Transverse colon (tissue), 4 donors: ENCODE measurements around the gene KCNMB1. TPM values are rescaled to one million over a fixed set of nuclear protein-coding genes. Genes with fewer than 3 reads are reported as not detected.

ENCODE experiments used
- DNase-seq: peaks from one replicate; pipeline ENCODE4 v3.0.0-alpha.2; 2019
- H3K27ac ChIP-seq, 4 donors: fragments of 200-600 bp; sonication (generic); 2 replicates each; pipeline ENCODE4 v1.5.1; 2016 to 2018; ENCODE audit warnings: inconsistent platforms in 4 of 4
- H3K27me3 ChIP-seq: fragments of 200-600 bp; sonication (generic); 2 replicates; pipeline ENCODE4 v1.5.1; 2017; ENCODE audit warnings: inconsistent platforms
- H3K36me3 ChIP-seq, 4 donors: fragments of 200-600 bp; sonication (generic); 2 replicates each; pipeline ENCODE4 v1.5.1; 2017 to 2019; ENCODE audit warnings: inconsistent platforms in 4 of 4
- H3K4me1 ChIP-seq, 4 donors: fragments of 200-600 bp; sonication (generic); 2 replicates each; pipeline ENCODE4 v1.5.1; 2017 to 2020; ENCODE audit warnings: inconsistent platforms in 4 of 4
- H3K4me3 ChIP-seq, 4 donors: fragments of 200-600 bp; sonication (generic); 1 replicate in 1 of 4; 2 replicates in 3 of 4; pipeline versions ENCODE4 v1.5.1 to v1.6.1; 2017 to 2019; ENCODE audit warnings: inconsistent platforms in 4 of 4
- H3K9me3 ChIP-seq, 2 donors: fragments of 200-600 bp; sonication (generic); 2 replicates each; pipeline ENCODE4 v1.5.1; 2017 to 2019; ENCODE audit warnings: inconsistent platforms in 2 of 2
- CTCF ChIP-seq, 5 experiments: fragments of 200-600 bp in 3 of 5; fragments of 450-650 bp in 2 of 5; sonication (generic) in 3 of 5; IDR thresholded peaks; 1 replicate in 2 of 5; 2 replicates in 3 of 5; pipeline ENCODE4 v1.5.1; 2016 to 2017; ENCODE audit warnings: antibody characterized with exemption in 5 of 5, inconsistent platforms in 3 of 5, mild to moderate bottlenecking in 2 of 5, moderate library complexity in 1 of 5
- EP300 ChIP-seq: sonication (generic); formaldehyde crosslinking; IDR thresholded peaks from one replicate; pipeline ENCODE4 v1.6.1; 2017; ENCODE audit warnings: antibody characterized with exemption, low read depth
- POLR2A ChIP-seq: fragments of 450-650 bp; IDR thresholded peaks from one replicate; pipeline ENCODE4 v1.6.1; 2016; ENCODE audit warnings: antibody characterized with exemption, mild to moderate bottlenecking, moderate library complexity
- POLR2AphosphoS5 ChIP-seq, 3 donors: sonication (generic); formaldehyde crosslinking; IDR thresholded peaks; one replicate each; pipeline ENCODE4 v1.6.1; 2016; ENCODE audit warnings: antibody characterized with exemption in 3 of 3
- WGBS, 2 donors: methylation state at CpG; one replicate each; pipeline ENCODE4 v1.1.5; 2018; ENCODE audit warnings: low coverage in 1 of 2; 5-methylcytosine and 5-hydroxymethylcytosine counted together
- in situ Hi-C, 4 donors: fragments of 200-750 bp; cut with MboI; loops; one replicate each; pipeline versions ENCODE4 v1.15.0 to v1.15.1; 2017; ENCODE audit warnings: low sequenced_read_pairs in 3 of 4, low pct_ligation_motif_present in 1 of 4, low pct_unique_long_range_greater_than_20kb in 1 of 4
- intact Hi-C: fragments of 100-400 bp; cut with DNase I; formaldehyde crosslinking; loops from one replicate; pipeline ENCODE4 v1.15.1; 2023; ENCODE audit warnings: low total_unique reads
- total RNA-seq, 4 donors: library from RNA; depleted of rRNA; stranded (reverse); fragments of >200 nt; gene quantifications; one replicate each; pipeline ENCODE4 v1.1.0, GENCODE V29; 2016

Gene KCNMB1
- total RNA-seq, result 10 to 100 TPM in 1 of 4 donors, 1 to 10 TPM in 3; 6.0 to 17.2 (median 8.0) TPM

- H3K4me3 ChIP-seq, result peak within 1 kb of the TSS; percentile 7 to 40 (median 30)
- 39% methylated on average over 14 of the region's 15 CpGs; no CpG with 5 or more reads in 1 of the 2 donors for WGBS, 2 donors
- DNase-seq, result no peak
Measured at GRCh38 chr5:170388818-170389549, at the start of gene KCNMB1. Gene KCNMB1 (minus strand): TSS chr5:170389367. CDS start chr5:170385447, 3,920 bp downstream.

GRCh38 chr5:170438581-170438980 lies 49.4 kb upstream of the KCNMB1 start:
- Histone ChIP-seq H3K4me3 (no peak overlapping the region), H3K4me1 (no peaks in the 10 kb centered on the region), H3K36me3 (no peaks in the 10 kb centered on the region), H3K27ac (no peak overlapping the region), H3K27me3 (no peaks in the 10 kb centered on the region), H3K9me3 (no peaks in the 10 kb centered on the region)
- intact Hi-C loops (no loop called here), in situ Hi-C loops (loop anchor here in 3 of 4 donors (10.0 to 25.0 kb wide), 2 partner anchors 174 to 186 kb away; no protein-coding TSS in a partner anchor)
- 89 to 100% methylated on average over 3 to 8 of the region's 8 CpGs for WGBS, 2 donors
- no peak for DNase-seq
- no peak for TF ChIP-seq POLR2A
- no peak for TF ChIP-seq CTCF (IDR thresholded peaks at IDR 0.05)

More at GRCh38 chr5:170388818-170389549, at the start of gene KCNMB1:
- no peaks in the 10 kb centered on the region for H3K9me3 ChIP-seq
- intact Hi-C loops, result loop anchor here (1.0 kb wide), 1 partner anchor 42 kb away; no protein-coding TSS in a partner anchor
- in situ Hi-C loops, result no loop called here
- TF ChIP-seq POLR2AphosphoS5 (IDR thresholded peaks at IDR 0.05) (peak in 1 of 3 donors; percentile 10), CTCF (IDR thresholded peaks at IDR 0.05) (no peak)
- H3K36me3 ChIP-seq, result no peaks in the 10 kb centered on the region
- peak within 1 kb of the TSS; percentile 74 to 91 (median 80) for H3K27ac ChIP-seq
- peaks cover 0 to 5% (median 2%) of the 10 kb centered on the region in 4 donors for H3K4me1 ChIP-seq
- no peaks in the 10 kb centered on the region for H3K27me3 ChIP-seq

- intact Hi-C loops (no loop called here), in situ Hi-C loops (loop anchor here in 3 of 4 donors (10.0 to 25.0 kb wide), 2 partner anchors 175 to 187 kb away; no protein-coding TSS in a partner anchor)
- no peak for DNase-seq
- TF ChIP-seq POLR2A (no peak), EP300 (no peak), POLR2AphosphoS5 (IDR thresholded peaks at IDR 0.05) (no peak), CTCF (IDR thresholded peaks at IDR 0.05) (no peak)
- Histone ChIP-seq H3K9me3 (no peaks in the 10 kb centered on the region), H3K27ac (no peak overlapping the region), H3K4me1 (no peaks in the 10 kb centered on the region), H3K27me3 (no peaks in the 10 kb centered on the region), H3K36me3 (no peaks in the 10 kb centered on the region), H3K4me3 (no peak overlapping the region)
- WGBS, 2 donors, result 82 to 100% methylated on average over 4 to 12 of the region's 12 CpGs
Measured at GRCh38 chr5:170437621-170438375, 48.6 kb upstream of the KCNMB1 start.

GRCh38 chr5:170436335-170436734 lies 47.2 kb upstream of the KCNMB1 start:
- 89% methylated on average over 10 of the region's 10 CpGs; no CpG with 5 or more reads in 1 of the 2 donors for WGBS, 2 donors
- TF ChIP-seq POLR2A (no peak), EP300 (no peak), POLR2AphosphoS5 (IDR thresholded peaks at IDR 0.05) (no peak), CTCF (IDR thresholded peaks at IDR 0.05) (no peak)
- DNase-seq, result no peak

More at GRCh38 chr5:170436335-170436734, 47.2 kb upstream of the KCNMB1 start:
- Histone ChIP-seq H3K27me3 (peaks cover 3% of the 10 kb centered on the region), H3K9me3 (no peaks in the 10 kb centered on the region), H3K36me3 (no peaks in the 10 kb centered on the region), H3K27ac (no peak overlapping the region), H3K4me1 (no peaks in the 10 kb centered on the region), H3K4me3 (no peak overlapping the region)
- intact Hi-C loops, result no loop called here
- in situ Hi-C loops, result loop anchor here in 3 of 4 donors (10.0 to 25.0 kb wide), 2 partner anchors 176 to 188 kb away; no protein-coding TSS in a partner anchor
